MCF 10A (cell line): Measurements from ENCODE around the gene PAWR. TPM values are rescaled to one million over a fixed set of nuclear protein-coding genes. Genes with fewer than 3 reads are reported as not detected.

Source experiments
- BruUV-seq: library from RNA; stranded (reverse); fragments of 400-500 nt; replicated peaks from 2 replicates; lab custom pipeline; 2021; lab: Mats Ljungman, UMichigan
- CTCF ChIA-PET: fragments of 300-600 bp; sonication (Branson Sonifier 250); formaldehyde crosslinking; extraction: SDS; loops from one replicate; lab custom pipeline; 2021; ENCODE audit warnings: antibody characterized with exemption, inconsistent platforms; lab: Yijun Ruan, JAX
- POLR2A ChIA-PET: fragments of 300-600, 350-650 bp; sonication (Branson Sonifier 250); formaldehyde crosslinking; extraction: SDS; loops from one replicate; lab custom pipeline; 2020; ENCODE audit warnings: antibody characterized with exemption, inconsistent platforms; lab: Yijun Ruan, JAX
- DNase-seq: peaks from one replicate; pipeline ENCODE4 v3.0.0-alpha.2; 2018; ENCODE audit not compliant: unreplicated experiment
- H3K27ac Mint-ChIP-seq: one replicate; pipeline ENCODE4 v1.8.0; 2022; ENCODE audit warnings: mild to moderate bottlenecking, low read depth, mixed read lengths; ENCODE audit not compliant: unreplicated experiment
- H3K27me3 Mint-ChIP-seq: one replicate; pipeline ENCODE4 v1.8.0; 2022; ENCODE audit warnings: mixed read lengths; ENCODE audit not compliant: insufficient read depth, unreplicated experiment
- H3K36me3 Mint-ChIP-seq: one replicate; pipeline ENCODE4 v1.8.0; 2022; ENCODE audit warnings: mild to moderate bottlenecking, moderate library complexity, mixed read lengths; ENCODE audit not compliant: insufficient read depth, unreplicated experiment
- H3K4me1 Mint-ChIP-seq: one replicate; pipeline ENCODE4 v1.8.0; 2022; ENCODE audit warnings: mixed read lengths; ENCODE audit not compliant: insufficient read depth, unreplicated experiment
- H3K4me3 Mint-ChIP-seq: one replicate; pipeline ENCODE4 v1.8.0; 2022; ENCODE audit warnings: mild to moderate bottlenecking, moderate library complexity, mixed read lengths; ENCODE audit not compliant: unreplicated experiment
- H3K9me3 Mint-ChIP-seq: one replicate; pipeline ENCODE4 v1.8.0; 2022; ENCODE audit warnings: mixed read lengths; ENCODE audit not compliant: unreplicated experiment
- CTCF ChIP-seq: fragments of 200-600 bp; IDR thresholded peaks from one replicate; pipeline ENCODE4 v1.8.0; 2022; ENCODE audit warnings: antibody characterized with exemption, mild to moderate bottlenecking; ENCODE audit not compliant: unreplicated experiment
- intact Hi-C: fragments of 100-400 bp; cut with micrococcal nuclease; formaldehyde crosslinking; loops from 2 replicates; pipeline ENCODE4 v1.14.1; 2022
- total RNA-seq: library from RNA; stranded (reverse); gene quantifications from 2 replicates; pipeline ENCODE4 v1.2.3, GENCODE V29; 2022

PAWR gene
- total RNA-seq, 1 experiment from 2014 or later: 330 TPM

GRCh38 chr12:79591988-79592387 is 98.8 kb downstream of the PAWR start:
- no peak for TF ChIP-seq CTCF
- POLR2A ChIA-PET: interaction anchor here (0.7 to 1.1 kb wide), 2 partner anchors 11 to 99 kb away, joined by 3 read pairs; partner anchors contain the start of gene PAWR
- CTCF ChIA-PET: no interaction called here
- no peaks in the 10 kb centered on the region for H3K27me3 Mint-ChIP-seq
- peaks cover 5% of the 10 kb centered on the region for H3K4me1 Mint-ChIP-seq
- no peak overlapping the region for H3K27ac Mint-ChIP-seq
- intact Hi-C loops: no loop called here
- H3K4me3 Mint-ChIP-seq: no peak overlapping the region
- peaks cover 40% of the 10 kb centered on the region for H3K36me3 Mint-ChIP-seq
- BruUV-seq: no TSS peak
- DNase-seq: peak; percentile 14
- no peaks in the 10 kb centered on the region for H3K9me3 Mint-ChIP-seq

- Mint-ChIP-seq H3K36me3 (peaks cover 40% of the 10 kb centered on the region), H3K4me1 (peaks cover 5% of the 10 kb centered on the region), H3K4me3 (no peak overlapping the region), H3K27me3 (no peaks in the 10 kb centered on the region), H3K27ac (no peak overlapping the region), H3K9me3 (no peaks in the 10 kb centered on the region)
- DNase-seq: no peak
- POLR2A ChIA-PET: no interaction called here
- CTCF ChIA-PET: interaction anchor here (0.6 kb wide), 2 partner anchors 13 to 100 kb away, joined by 3 read pairs; partner anchors contain the start of gene PAWR
- no peak for TF ChIP-seq CTCF
- no TSS peak for BruUV-seq
- intact Hi-C loops: no loop called here
Measured at GRCh38 chr12:79590751-79591150, 100.0 kb downstream of the PAWR start.

DNA sequence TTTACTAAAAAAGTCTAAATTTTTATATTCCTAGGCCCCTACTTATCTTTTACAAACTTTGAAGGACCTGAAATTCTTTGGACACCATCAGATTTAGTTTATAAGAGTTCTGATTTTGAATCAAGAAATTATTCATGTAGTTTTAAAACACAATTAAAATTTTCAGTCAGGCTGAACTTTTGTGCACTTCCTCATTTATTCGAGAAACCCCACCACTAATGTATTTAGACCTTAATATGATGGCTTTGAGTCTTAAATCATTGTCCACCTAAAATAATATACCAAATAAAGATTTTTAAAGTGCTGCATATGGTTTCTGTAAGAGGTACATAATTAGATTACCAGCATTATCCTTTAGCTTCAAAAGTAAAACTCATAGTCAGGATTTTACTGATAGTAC is 103.4 kb downstream of the PAWR start:
- Mint-ChIP-seq H3K27me3 (no peaks in the 10 kb centered on the region), H3K9me3 (no peaks in the 10 kb centered on the region), H3K4me1 (no peaks in the 10 kb centered on the region), H3K4me3 (no peak overlapping the region), H3K36me3 (peaks cover 39% of the 10 kb centered on the region), H3K27ac (no peak overlapping the region)
- intact Hi-C loops: no loop called here
- ChIA-PET POLR2A (interaction anchor here (1.0 kb wide), 1 partner anchor 105 kb away, joined by 3 read pairs; no protein-coding TSS in a partner anchor), CTCF (interaction anchor here (0.6 to 0.9 kb wide), 4 partner anchors 9 to 149 kb away, joined by 3 read pairs; no protein-coding TSS in a partner anchor)
- DNase-seq: no peak
- BruUV-seq: no TSS peak
- TF ChIP-seq CTCF: no peak

- no peak for DNase-seq
- Mint-ChIP-seq H3K4me3 (no peak overlapping the region), H3K27ac (no peak overlapping the region), H3K36me3 (peaks cover 42% of the 10 kb centered on the region), H3K27me3 (no peaks in the 10 kb centered on the region), H3K4me1 (no peaks in the 10 kb centered on the region), H3K9me3 (no peaks in the 10 kb centered on the region)
- POLR2A ChIA-PET: no interaction called here
- TF ChIP-seq CTCF: no peak
- CTCF ChIA-PET: interaction anchor here (1.9 kb wide), 1 partner anchor 105 kb away, joined by 6 read pairs; no protein-coding TSS in a partner anchor
- no TSS peak for BruUV-seq
- intact Hi-C loops: no loop called here
Measured at GRCh38 chr12:79585147-79585546, 105.6 kb downstream of the PAWR start.
